Hepatocyte (in vitro differentiated cells): ENCODE measurements around the gene NFIL3. TPM values are rescaled to one million over a fixed set of nuclear protein-coding genes. Genes with fewer than 3 reads are reported as not detected.
"Not testable (repeated sequence)": the region's sequence is repeated elsewhere in the genome, so short reads cannot be mapped to it uniquely, and the experiment has no call there.

Experiments used
- DNase-seq: peaks from one replicate; pipeline ENCODE4 v3.0.0-alpha.2; 2016; ENCODE audit warnings: low spot score
- H2AFZ ChIP-seq: fragments of 200-600 bp; sonication (generic); 2 replicates; pipeline ENCODE4 v1.6.0; 2016; ENCODE audit warnings: antibody characterized with exemption, mild to moderate bottlenecking
- H3K27ac ChIP-seq: fragments of 200-600 bp; sonication (generic); 2 replicates; pipeline ENCODE4 v1.5.1; 2016; ENCODE audit warnings: mild to moderate bottlenecking
- H3K27me3 ChIP-seq: fragments of 200-600 bp; sonication (generic); 2 replicates; pipeline ENCODE4 v1.6.1; 2016
- H3K36me3 ChIP-seq: fragments of 200-600 bp; sonication (generic); replicated peaks from 2 replicates; pipeline ENCODE4 v1.5.1; 2016; ENCODE audit warnings: low read depth; ENCODE audit not compliant: insufficient read depth
- H3K4me1 ChIP-seq: fragments of 200-600 bp; sonication (generic); 2 replicates; pipeline ENCODE4 v1.5.1; 2016; ENCODE audit warnings: mild to moderate bottlenecking, moderate library complexity; ENCODE audit not compliant: insufficient read depth
- H3K4me2 ChIP-seq: fragments of 200-600 bp; sonication (generic); 2 replicates; pipeline ENCODE4 v1.6.0; 2016
- H3K4me3 ChIP-seq: fragments of 200-600 bp; sonication (generic); 2 replicates; pipeline ENCODE4 v1.5.1; 2016; ENCODE audit warnings: mild to moderate bottlenecking
- H3K79me2 ChIP-seq: fragments of 200-600 bp; sonication (generic); 2 replicates; pipeline ENCODE4 v1.6.0; 2017; ENCODE audit warnings: mild to moderate bottlenecking
- H3K9me2 ChIP-seq: fragments of 200-600 bp; sonication (generic); replicated peaks from 2 replicates; pipeline ENCODE4 v1.6.0; 2017; ENCODE audit warnings: mild to moderate bottlenecking; ENCODE audit not compliant: insufficient read depth
- H3K9me3 ChIP-seq: fragments of 200-600 bp; sonication (generic); 2 replicates; pipeline ENCODE4 v1.5.1; 2016; ENCODE audit warnings: low read depth, mild to moderate bottlenecking
- H4K20me1 ChIP-seq: fragments of 200-600 bp; sonication (generic); 2 replicates; pipeline ENCODE4 v1.6.0; 2016; ENCODE audit warnings: mild to moderate bottlenecking; ENCODE audit not compliant: insufficient read depth, poor library complexity, severe bottlenecking
- EZH2 ChIP-seq: fragments of 200-600 bp; sonication (generic); IDR thresholded peaks from 2 replicates; pipeline ENCODE4 v1.6.1; 2016; ENCODE audit warnings: antibody characterized with exemption, mild to moderate bottlenecking, borderline replicate concordance
- EZH2phosphoT487 ChIP-seq: fragments of 200-600 bp; sonication (generic); IDR thresholded peaks from one replicate; pipeline ENCODE4 v1.6.1; 2018; ENCODE audit warnings: antibody characterized with exemption, mild to moderate bottlenecking, low read depth, moderate library complexity; ENCODE audit not compliant: unreplicated experiment, severe bottlenecking
- WGBS: methylation state at CpG from one replicate; pipeline ENCODE4 v1.1.6; 2016; ENCODE audit warnings: low lambda C conversion rate; ENCODE audit errors: missing lambda C conversion rate; 5-methylcytosine and 5-hydroxymethylcytosine counted together
- polyA plus RNA-seq: library from polyadenylated mRNA; unstranded; fragments of >200 nt; fragmentation: Nextera tagmentation; extraction: Ambion mirVana; gene quantifications from 2 replicates; pipeline ENCODE4 v1.2.1, GENCODE V29; 2016
- total RNA-seq: library from RNA; depleted of rRNA; stranded (reverse); fragments of >200 nt; gene quantifications from 2 replicates; pipeline ENCODE4 v1.2.3, GENCODE V29; 2014
- TF ChIP-seq, protein P1 (sequence below): fragments of 200-600 bp; sonication (generic); IDR thresholded peaks from 2 replicates; pipeline ENCODE4 v1.5.1; 2016; ENCODE audit warnings: antibody characterized with exemption, mild to moderate bottlenecking; ENCODE audit not compliant: poor library complexity

Gene NFIL3
- total and polyA plus RNA-seq, 2 experiments from 2014 or later: 69.6 to 99.6 TPM

DNA sequence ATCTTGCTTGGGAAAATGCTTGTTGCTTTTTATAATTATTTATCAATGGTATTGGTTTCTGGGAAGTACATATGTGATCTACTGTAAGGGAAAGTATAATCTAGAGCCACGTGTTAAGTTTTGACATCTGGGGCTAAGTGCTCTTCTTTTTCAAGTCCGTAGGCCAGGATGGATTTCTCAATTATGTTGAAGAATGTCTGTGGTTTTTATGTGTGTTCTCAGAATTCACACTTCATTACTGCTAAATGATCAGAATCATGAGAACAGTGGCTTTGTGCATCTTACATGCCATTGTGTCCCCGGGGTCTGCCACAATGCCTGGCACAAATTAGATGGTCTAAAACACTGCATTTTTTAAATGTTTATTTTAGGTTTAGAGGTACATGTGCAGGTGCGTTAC lies 47.4 kb downstream of the NFIL3 start:
- H4K20me1 ChIP-seq: no peaks in the 10 kb centered on the region
- no peaks in the 10 kb centered on the region for H3K9me3 ChIP-seq
- no peak overlapping the region for H3K27ac ChIP-seq
- no peaks in the 10 kb centered on the region for H3K36me3 ChIP-seq
- H3K27me3 ChIP-seq: no peaks in the 10 kb centered on the region
- H3K4me1 ChIP-seq: peaks cover 5% of the 10 kb centered on the region
- 75% methylated on average over 4 of the region's 4 CpGs for WGBS
- no peak for DNase-seq
- no peak overlapping the region for H3K4me3 ChIP-seq
- no peaks in the 10 kb centered on the region for H3K79me2 ChIP-seq
- H2AFZ ChIP-seq: no peak overlapping the region
- TF ChIP-seq, protein P1, sequence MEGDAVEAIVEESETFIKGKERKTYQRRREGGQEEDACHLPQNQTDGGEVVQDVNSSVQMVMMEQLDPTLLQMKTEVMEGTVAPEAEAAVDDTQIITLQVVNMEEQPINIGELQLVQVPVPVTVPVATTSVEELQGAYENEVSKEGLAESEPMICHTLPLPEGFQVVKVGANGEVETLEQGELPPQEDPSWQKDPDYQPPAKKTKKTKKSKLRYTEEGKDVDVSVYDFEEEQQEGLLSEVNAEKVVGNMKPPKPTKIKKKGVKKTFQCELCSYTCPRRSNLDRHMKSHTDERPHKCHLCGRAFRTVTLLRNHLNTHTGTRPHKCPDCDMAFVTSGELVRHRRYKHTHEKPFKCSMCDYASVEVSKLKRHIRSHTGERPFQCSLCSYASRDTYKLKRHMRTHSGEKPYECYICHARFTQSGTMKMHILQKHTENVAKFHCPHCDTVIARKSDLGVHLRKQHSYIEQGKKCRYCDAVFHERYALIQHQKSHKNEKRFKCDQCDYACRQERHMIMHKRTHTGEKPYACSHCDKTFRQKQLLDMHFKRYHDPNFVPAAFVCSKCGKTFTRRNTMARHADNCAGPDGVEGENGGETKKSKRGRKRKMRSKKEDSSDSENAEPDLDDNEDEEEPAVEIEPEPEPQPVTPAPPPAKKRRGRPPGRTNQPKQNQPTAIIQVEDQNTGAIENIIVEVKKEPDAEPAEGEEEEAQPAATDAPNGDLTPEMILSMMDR: no peak
- TF ChIP-seq EZH2 (no peak), EZH2phosphoT487 (no peak)
- H3K4me2 ChIP-seq: no peak overlapping the region
- no peaks in the 10 kb centered on the region for H3K9me2 ChIP-seq

DNA sequence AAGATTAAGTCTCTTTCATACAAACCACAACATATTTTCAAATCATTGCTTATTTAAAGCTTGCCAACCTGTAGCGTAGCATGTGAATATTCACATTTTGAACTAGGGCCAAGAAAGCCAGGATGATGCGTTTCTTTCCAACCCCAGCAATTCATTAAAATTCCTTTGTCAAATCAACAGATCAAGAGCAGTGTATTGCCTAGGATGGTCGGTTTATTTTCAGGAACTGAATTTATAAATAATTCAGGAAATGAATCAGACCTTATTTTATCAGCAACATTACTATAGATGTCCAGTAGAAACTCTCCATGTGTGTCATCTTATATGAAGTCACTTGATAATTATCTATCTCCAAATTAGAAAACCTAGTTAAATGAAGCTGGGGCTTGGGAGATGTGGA lies 48.7 kb downstream of the NFIL3 start:
- Histone ChIP-seq H3K9me2 (no peaks in the 10 kb centered on the region), H2AFZ (no peak overlapping the region), H3K36me3 (no peaks in the 10 kb centered on the region), H3K4me2 (no peak overlapping the region), H4K20me1 (no peaks in the 10 kb centered on the region), H3K4me3 (no peak overlapping the region), H3K27ac (no peak overlapping the region), H3K79me2 (no peaks in the 10 kb centered on the region), H3K27me3 (no peaks in the 10 kb centered on the region), H3K9me3 (no peaks in the 10 kb centered on the region), H3K4me1 (peaks cover 5% of the 10 kb centered on the region)
- WGBS: 83% methylated on average over 3 of the region's 3 CpGs
- no peak for DNase-seq
- no peak for TF ChIP-seq EZH2phosphoT487
- no peak for TF ChIP-seq EZH2
- TF ChIP-seq, protein P1: no peak

DNA sequence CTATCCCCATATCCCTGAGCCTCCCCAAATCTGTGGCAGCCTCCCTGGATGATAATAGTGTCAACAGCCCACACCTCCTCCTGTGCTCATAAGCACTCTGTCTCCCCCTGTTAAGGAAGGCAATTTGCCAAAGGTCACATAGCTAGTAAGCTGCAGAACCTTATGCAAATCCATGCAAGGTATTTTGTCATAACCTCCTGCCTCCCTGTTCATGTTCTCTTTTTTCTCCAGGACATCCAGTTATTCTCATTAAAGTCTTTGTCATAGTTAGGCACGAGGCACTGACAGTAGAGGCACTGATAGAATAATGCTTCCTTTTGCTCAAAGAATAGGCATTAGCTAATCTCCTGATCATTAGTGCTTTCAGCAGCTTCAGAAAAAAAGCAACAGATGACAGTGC lies 51.7 kb downstream of the NFIL3 start:
- Histone ChIP-seq H3K27me3 (no peaks in the 10 kb centered on the region), H3K36me3 (no peaks in the 10 kb centered on the region), H3K4me2 (no peak overlapping the region), H3K79me2 (no peaks in the 10 kb centered on the region), H3K27ac (no peak overlapping the region), H3K4me1 (no peaks in the 10 kb centered on the region), H3K9me3 (no peaks in the 10 kb centered on the region), H2AFZ (no peak overlapping the region), H4K20me1 (no peaks in the 10 kb centered on the region), H3K9me2 (no peaks in the 10 kb centered on the region), H3K4me3 (no peak overlapping the region)
- TF ChIP-seq EZH2 (no peak), EZH2phosphoT487 (no peak)
- TF ChIP-seq, protein P1: no peak
- DNase-seq: no peak
- WGBS: 62% methylated on average over 1 of the region's 1 CpG

- H2AFZ ChIP-seq, H3K27ac ChIP-seq, H3K79me2 ChIP-seq, H3K36me3 ChIP-seq, DNase-seq, H3K4me3 ChIP-seq, H3K9me3 ChIP-seq, H3K4me1 ChIP-seq, H4K20me1 ChIP-seq, H3K4me2 ChIP-seq, H3K27me3 ChIP-seq, H3K9me2 ChIP-seq: not testable (repeated sequence)
- WGBS: 90% methylated on average over 3 of the region's 3 CpGs
Measured at GRCh38 chr9:91370006-91370405, 53.6 kb downstream of the NFIL3 start.
